Right lobe of liver (tissue), 6 donors: ENCODE results near the gene GJA3. TPM values are rescaled to one million over a fixed set of nuclear protein-coding genes. Genes with fewer than 3 reads are reported as not detected.
A peak's percentile ranks its signal among the peaks of the same experiment; 100 is the strongest.

ENCODE experiments used
- ATAC-seq, 4 donors: fragments of 200-7000 bp; cut with Tn5 transposase; one replicate each; pipeline ENCODE4 v1.9.1; 2020; ENCODE audit warnings: mild to moderate bottlenecking in 4 of 4, moderate library complexity in 4 of 4
- DNase-seq, 3 donors: peaks; one replicate each; pipeline ENCODE4 v3.0.0-alpha.2; 2020
- H3K27ac ChIP-seq, 3 donors: fragments of 200-600 bp; one replicate each; pipeline ENCODE4 v1.8.0; 2022
- H3K27me3 ChIP-seq, 2 donors: fragments of 200-600 bp; one replicate each; pipeline ENCODE4 v1.8.0; 2022
- H3K36me3 ChIP-seq, 4 donors: fragments of 200-600 bp; sonication (generic) in 1 of 4; one replicate each; pipeline versions ENCODE4 v1.5.1 to v1.8.0; 2017 to 2022; ENCODE audit warnings: control low read depth in 1 of 4
- H3K4me1 ChIP-seq, 4 donors: fragments of 200-600 bp; sonication (generic) in 1 of 4; one replicate each; pipeline versions ENCODE4 v1.5.1 to v1.8.0; 2017 to 2022; ENCODE audit warnings: control low read depth in 1 of 4
- H3K4me3 ChIP-seq, 3 donors: fragments of 200-600 bp; one replicate each; pipeline ENCODE4 v1.8.0; 2022
- H3K9me3 ChIP-seq, 4 donors: fragments of 200-600 bp; sonication (generic) in 1 of 4; one replicate each; pipeline versions ENCODE4 v1.5.1 to v1.8.0; 2017 to 2022; ENCODE audit warnings: control low read depth in 1 of 4
- POLR2A ChIP-seq: fragments of 450-650 bp; IDR thresholded peaks from one replicate; pipeline ENCODE4 v1.6.1; 2017; ENCODE audit warnings: antibody characterized with exemption, mild to moderate bottlenecking
- WGBS: methylation state at CpG from one replicate; pipeline ENCODE4 v1.1.6; 2018; ENCODE audit warnings: low coverage, low lambda C conversion rate; ENCODE audit not compliant: insufficient coverage; ENCODE audit errors: missing lambda C conversion rate; 5-methylcytosine and 5-hydroxymethylcytosine counted together
- intact Hi-C, 2 donors: fragments of 100-400 bp; cut with DNase I; formaldehyde crosslinking; loops; one replicate each; pipeline versions ENCODE4 v1.11.2 to v1.14.1; 2022
- long read RNA-seq: library from polyadenylated mRNA; unstranded; transcript quantifications from one replicate; pipeline ENCODE4 v2.0.0, GENCODE V29; 2019
- total RNA-seq, 6 experiments: library from RNA; depleted of rRNA in 2 of 6; stranded (reverse); fragments of >200 nt in 2 of 6; fragmentation: NEBNext Ultra II Directional in 3 of 6; extraction: Animal tissue kit (Norgen Biotek cat#: 25700) in 3 of 6; gene quantifications; one replicate each; pipeline versions ENCODE4 v1.1.0 to v1.2.4, GENCODE V29; 2016 to 2023
- TF ChIP-seq, protein P1 (sequence below), 4 donors: fragments of 200-600 bp in 3 of 4; fragments of 450-650 bp in 1 of 4; IDR thresholded peaks; one replicate each; pipeline versions ENCODE4 v1.5.1 to v1.8.0; 2016 to 2022; ENCODE audit warnings: antibody characterized with exemption in 4 of 4, mild to moderate bottlenecking in 2 of 4
- donor health status: DM: no; HTN: yes; CAD: no.
- donor health status: DM: no; HTN: no; CAD: no.
- donor health status: DM: no; HTN: no; CAD: no.
- donor health status: DM: no; HTN: yes; CAD: no.
- donor health status: DM: no; HTN: yes; CAD: no.

Gene GJA3
- under 1 TPM in 1 of 6 experiments, not detected in 5; 0.11 TPM for total RNA-seq
- long read RNA-seq: 0 reads

DNA sequence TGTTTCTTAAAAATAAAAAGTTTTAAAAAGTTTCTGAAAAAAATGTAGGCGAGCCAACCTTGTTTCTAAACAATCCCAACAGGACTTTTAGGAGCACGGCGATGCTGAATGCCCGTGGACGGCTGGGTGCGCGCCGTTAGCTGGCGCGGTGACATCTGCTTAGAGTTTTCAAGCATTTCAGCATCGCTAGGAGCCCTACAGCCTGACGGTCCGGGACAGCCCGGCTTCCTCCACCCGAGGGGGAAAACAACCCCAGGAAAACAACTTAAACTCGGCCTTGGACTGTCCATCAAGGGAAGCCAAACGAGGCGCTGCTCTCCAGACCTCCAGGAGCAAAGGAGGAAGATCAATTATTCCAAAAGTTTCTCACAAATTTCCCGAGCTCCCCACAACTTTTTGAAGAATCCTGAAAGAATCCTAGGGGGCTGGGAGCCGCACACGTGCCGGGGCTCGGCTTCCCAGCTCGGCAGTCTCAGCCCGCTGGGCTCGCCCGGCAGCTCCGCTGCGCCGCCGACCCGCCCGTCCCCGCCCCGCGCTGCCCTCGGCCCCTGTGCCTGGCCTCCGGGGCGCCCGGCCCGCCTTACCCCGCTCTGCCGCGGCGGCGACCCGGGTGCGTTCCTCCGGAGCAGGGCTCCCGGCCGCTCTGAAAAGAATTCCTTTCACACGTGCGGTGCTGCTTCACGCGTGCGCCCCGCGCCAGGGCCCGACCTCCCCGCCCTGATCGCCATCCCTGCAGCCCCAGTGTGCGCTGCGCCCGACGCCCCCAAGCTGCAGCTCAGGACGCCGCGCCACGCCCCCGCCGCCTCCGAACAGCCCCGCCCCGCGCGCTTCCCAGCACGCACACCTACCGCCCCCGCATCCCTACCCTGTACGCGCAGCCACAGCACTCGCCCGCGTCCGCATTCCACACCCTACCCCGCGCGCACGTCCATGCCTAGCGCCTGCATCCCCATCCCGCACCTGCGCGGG lies at the start of gene GJA3:
GJA3 (minus strand) TSS at position 747 of the 969 bp plus-strand sequence. CDS start 17,764 bp downstream, outside the sequence.
- peak; percentile 33 to 49 (median 42) for ATAC-seq
- H3K9me3 ChIP-seq: no peaks in the 10 kb centered on the region
- peaks cover 4 to 47% of the 10 kb centered on the region in 2 donors for H3K27me3 ChIP-seq
- H3K4me3 ChIP-seq: peak within 1 kb of the TSS; percentile 13 to 38 (median 30)
- TF ChIP-seq, protein P1, sequence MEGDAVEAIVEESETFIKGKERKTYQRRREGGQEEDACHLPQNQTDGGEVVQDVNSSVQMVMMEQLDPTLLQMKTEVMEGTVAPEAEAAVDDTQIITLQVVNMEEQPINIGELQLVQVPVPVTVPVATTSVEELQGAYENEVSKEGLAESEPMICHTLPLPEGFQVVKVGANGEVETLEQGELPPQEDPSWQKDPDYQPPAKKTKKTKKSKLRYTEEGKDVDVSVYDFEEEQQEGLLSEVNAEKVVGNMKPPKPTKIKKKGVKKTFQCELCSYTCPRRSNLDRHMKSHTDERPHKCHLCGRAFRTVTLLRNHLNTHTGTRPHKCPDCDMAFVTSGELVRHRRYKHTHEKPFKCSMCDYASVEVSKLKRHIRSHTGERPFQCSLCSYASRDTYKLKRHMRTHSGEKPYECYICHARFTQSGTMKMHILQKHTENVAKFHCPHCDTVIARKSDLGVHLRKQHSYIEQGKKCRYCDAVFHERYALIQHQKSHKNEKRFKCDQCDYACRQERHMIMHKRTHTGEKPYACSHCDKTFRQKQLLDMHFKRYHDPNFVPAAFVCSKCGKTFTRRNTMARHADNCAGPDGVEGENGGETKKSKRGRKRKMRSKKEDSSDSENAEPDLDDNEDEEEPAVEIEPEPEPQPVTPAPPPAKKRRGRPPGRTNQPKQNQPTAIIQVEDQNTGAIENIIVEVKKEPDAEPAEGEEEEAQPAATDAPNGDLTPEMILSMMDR (IDR thresholded peaks at IDR 0.05): no peak
- no peak for TF ChIP-seq POLR2A
- H3K4me1 ChIP-seq: peaks cover 0 to 13% (median 0%) of the 10 kb centered on the region in 4 donors
- WGBS: under 1% methylated on average over 41 of the region's 93 CpGs
- no peak within 1 kb of the TSS for H3K27ac ChIP-seq
- intact Hi-C loops: no loop called here
- DNase-seq: peak in 1 of 3 donors; percentile 53
- no peaks in the 10 kb centered on the region for H3K36me3 ChIP-seq

DNA sequence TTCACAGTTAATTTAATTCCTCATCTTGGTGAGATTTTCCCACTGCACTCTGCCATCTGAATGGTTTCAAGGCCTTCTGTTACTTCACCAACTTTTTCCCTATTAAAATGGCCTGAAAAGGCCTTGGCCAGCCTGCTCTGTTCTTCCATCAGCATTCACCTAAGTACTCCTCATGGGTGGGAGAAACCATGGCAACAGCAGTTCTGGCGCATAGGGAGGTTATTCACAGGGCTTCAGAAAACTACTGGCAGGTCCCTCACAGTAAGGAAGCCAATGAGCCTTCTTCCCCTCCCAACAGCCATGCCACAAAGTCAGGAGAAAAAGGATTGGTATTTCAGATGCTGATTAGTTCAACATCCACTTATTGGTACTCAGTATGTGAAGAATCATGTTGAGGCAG lies 49.1 kb upstream of the GJA3 start:
- TF ChIP-seq, protein P1 (IDR thresholded peaks at IDR 0.05): no peak
- TF ChIP-seq POLR2A: no peak
- no peaks in the 10 kb centered on the region for H3K27me3 ChIP-seq
- intact Hi-C loops: no loop called here
- ATAC-seq (no peak), DNase-seq (no peak)
- no peak overlapping the region for H3K4me3 ChIP-seq
- no peaks in the 10 kb centered on the region for H3K36me3 ChIP-seq
- 90% methylated on average over 1 of the region's 1 CpG for WGBS
- H3K4me1 ChIP-seq: no peaks in the 10 kb centered on the region
- no peak overlapping the region for H3K27ac ChIP-seq
- H3K9me3 ChIP-seq: no peaks in the 10 kb centered on the region

DNA sequence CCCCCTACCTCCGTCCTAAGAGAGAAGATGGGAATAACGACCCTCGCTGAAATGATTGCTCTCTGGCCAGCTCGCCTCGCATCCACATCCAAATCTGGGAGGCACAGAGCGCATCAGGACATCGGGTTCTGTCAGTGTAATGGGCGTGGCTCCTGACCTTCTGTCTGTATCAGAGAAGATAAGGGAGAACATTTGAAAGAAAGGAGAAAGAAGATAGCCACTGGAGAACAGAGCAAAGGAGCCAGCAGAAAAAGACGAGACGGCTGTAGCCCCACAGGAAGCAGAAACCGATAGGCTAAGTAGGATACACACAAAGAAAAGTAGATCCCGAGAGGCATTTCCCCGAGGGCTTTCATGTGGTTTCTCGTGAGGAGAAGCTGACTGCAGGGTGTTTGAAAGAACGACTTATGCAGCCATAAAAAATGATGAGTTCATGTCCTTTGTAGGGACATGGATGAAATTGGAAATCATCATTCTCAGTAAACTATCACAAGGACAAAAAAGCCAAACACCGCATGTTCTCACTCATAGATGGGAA lies 45.9 kb upstream of the GJA3 start:
- ATAC-seq (no peak), DNase-seq (no peak)
- no peak overlapping the region for H3K4me3 ChIP-seq
- WGBS: 70% methylated on average over 8 of the region's 16 CpGs
- no peaks in the 10 kb centered on the region for H3K4me1 ChIP-seq
- intact Hi-C loops: no loop called here
- H3K27me3 ChIP-seq: no peaks in the 10 kb centered on the region
- H3K36me3 ChIP-seq: no peaks in the 10 kb centered on the region
- no peak for TF ChIP-seq POLR2A
- TF ChIP-seq, protein P1 (IDR thresholded peaks at IDR 0.05): no peak
- no peaks in the 10 kb centered on the region for H3K9me3 ChIP-seq
- H3K27ac ChIP-seq: no peak overlapping the region

DNA sequence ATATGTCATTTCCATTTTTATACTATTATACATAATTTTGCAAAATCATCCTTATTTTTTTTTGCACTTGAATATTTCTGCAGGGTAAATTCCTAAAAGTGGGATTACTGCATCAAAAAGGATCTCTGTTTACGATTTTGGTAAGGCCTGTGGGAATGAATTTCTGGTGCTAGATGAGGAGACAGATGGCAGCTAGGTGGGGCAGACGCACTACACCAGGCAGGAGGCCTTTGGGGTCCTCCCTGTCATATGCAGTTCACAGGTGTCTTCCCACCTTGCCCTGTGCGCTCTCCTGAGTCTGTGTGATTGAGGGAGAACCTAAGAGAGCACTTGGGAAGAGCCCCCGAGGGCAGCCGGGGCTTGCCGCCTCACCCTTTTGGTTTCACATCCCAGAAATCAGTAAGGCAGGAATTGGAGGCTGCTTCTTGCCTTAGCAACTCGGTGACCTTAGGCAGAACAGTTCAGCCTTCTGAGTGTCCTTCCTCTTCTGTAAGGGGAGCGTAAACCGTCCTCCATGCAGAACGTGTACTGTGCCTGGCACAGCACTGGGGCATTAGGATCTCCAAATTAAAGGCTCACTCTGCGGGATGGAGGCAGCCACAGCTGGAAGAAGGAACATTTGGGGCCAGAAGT lies 45.3 kb upstream of the GJA3 start:
- H3K27me3 ChIP-seq: no peaks in the 10 kb centered on the region
- H3K4me1 ChIP-seq: no peaks in the 10 kb centered on the region
- WGBS: 54% methylated on average over 4 of the region's 11 CpGs
- TF ChIP-seq, protein P1 (IDR thresholded peaks at IDR 0.05): no peak
- no peak for TF ChIP-seq POLR2A
- no peaks in the 10 kb centered on the region for H3K36me3 ChIP-seq
- H3K9me3 ChIP-seq: no peaks in the 10 kb centered on the region
- H3K27ac ChIP-seq: no peak overlapping the region
- DNase-seq: no peak
- no peak overlapping the region for H3K4me3 ChIP-seq
- no peak for ATAC-seq
- intact Hi-C loops: no loop called here
